Inflammatory macrophage treated with lipopolysaccharide for 1 hour (primary cell): ENCODE measurements around the gene MTRF1.
"Not testable (repeated sequence)": the region's sequence is repeated elsewhere in the genome, so short reads cannot be mapped to it uniquely, and the experiment has no call there.

ENCODE experiments used
- DNase-seq, 2 donors: peaks; one replicate each; pipeline ENCODE4 v3.0.0-alpha.2; 2020 to 2022

Gene MTRF1

GRCh38 chr13:41220401-41220800 lies 43.0 kb downstream of the MTRF1 start:
- DNase-seq: no peak

DNA sequence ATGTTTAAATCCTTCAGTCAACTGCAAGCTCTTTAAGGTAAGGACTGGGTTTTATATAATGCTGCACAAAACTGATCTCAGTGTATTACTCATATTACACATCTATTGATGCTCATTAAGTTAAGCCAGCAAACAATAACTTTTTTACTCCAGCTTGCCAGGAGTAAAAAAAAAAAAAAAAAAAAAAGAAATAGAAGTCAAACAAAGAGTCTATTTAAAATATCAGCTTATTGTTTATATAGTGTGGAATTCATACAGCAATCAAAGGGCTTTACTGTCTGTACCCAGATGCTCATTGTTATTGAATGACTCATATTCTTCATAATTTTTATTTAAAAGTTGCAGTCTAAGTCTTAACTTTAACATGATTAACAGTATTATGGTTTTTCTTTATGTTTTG lies 47.2 kb downstream of the MTRF1 start:
- DNase-seq: no peak

- no peak for DNase-seq
These were observed 49.5 kb downstream of the MTRF1 start for GRCh38 chr13:41213919-41214318.

GRCh38 chr13:41213316-41213715 lies 50.1 kb downstream of the MTRF1 start:
- no peak for DNase-seq

DNA sequence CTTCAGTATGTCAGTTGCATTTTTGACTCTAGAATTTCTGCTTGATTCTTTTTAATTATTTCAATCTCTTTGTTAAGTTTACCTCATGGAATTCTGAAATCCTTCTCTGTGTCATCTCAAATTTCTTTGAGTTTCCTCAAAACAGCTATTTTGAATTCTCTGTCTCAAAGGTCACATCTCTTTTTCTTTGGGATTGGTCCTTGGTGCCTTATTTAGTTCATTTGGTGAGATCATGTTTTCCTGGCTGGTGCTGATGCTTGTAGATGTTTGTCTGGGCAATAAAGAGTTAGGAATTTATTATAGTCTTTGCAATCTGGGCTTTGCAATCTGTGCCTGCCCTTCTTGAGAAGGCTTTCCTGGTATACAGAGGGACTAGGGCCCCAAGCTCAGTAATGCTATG lies 50.5 kb downstream of the MTRF1 start:
- DNase-seq: no peak

GRCh38 chr13:41211062-41211461 lies 52.3 kb downstream of the MTRF1 start:
- DNase-seq: no peak

DNA sequence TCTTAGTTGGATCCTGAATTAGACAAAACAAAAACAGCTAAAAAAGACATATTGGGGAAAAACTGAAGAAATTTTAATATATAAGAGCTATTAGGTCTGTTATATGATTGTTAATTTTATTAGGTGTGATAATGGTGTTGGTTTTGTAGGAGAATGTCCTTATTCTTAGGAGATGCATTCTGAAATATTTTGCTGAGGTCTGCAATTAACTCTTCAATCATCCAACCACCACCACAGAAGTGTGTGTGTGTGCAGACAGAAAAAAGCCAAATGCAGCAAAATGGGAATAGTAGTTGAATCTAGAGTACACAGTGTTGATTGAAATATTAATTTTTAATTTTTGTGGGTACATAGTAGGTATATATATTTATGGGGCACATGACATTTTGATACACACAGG lies 56.9 kb downstream of the MTRF1 start:
- no peak for DNase-seq

GRCh38 chr13:41203810-41204209 lies 59.6 kb downstream of the MTRF1 start:
- DNase-seq: no peak

DNA sequence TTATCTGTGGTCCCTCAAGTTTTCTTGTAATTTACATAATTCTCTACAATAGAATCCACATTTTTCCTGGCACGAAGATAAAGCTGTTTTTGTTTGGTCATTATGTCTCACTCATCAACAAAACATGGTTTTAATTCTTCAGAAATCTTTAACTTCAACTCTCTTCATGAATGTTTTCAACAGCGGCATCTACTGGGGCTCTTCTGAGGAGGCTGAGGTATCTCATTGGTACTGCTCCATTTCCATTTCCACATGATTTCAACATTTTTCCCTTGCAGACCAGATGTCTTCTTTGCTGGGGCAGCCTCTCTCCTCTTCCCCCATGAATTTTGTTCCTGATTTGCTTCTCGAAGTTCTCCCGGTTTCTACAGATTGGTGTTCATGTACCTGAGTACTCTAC lies 63.2 kb downstream of the MTRF1 start:
- DNase-seq: no peak

DNA sequence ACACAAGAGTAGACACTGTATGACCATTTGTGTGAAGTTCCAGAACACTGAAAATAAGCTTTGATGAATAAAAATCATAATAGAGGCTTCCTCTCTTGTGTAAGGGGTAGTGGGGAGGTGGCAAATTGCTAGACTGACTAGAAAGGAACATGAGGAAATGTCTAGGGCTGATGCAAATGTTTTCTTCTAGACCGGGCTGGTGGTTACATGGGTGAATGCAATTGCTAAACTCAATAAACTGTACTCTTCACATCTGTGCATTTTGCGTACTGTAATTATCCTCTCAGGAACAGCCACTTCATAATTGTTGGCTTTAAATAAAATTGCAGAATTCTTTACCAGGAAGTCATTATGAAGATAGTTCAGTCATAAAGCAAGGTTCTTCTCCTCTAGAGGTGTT lies 63.9 kb downstream of the MTRF1 start:
- peak in 1 of 2 donors; percentile 2 for DNase-seq

DNA sequence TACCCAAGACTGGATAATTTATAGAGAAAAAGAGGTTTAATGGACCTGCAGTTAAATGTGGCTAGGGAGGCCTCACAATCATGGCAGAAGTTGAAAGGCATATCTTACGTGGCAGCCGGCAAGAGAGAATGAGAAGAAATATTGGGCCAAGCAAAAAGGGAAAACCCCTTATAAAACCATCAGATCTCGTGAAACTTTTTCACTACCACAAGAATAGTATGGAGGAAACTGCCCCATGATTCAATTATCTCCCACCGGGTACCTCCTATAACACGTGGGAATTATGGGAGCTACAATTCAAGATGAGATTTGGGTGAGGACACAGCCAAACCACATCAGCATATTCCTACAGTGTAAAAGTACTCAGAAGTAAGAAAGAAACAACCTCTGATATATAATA lies 64.3 kb downstream of the MTRF1 start:
- no peak for DNase-seq

DNA sequence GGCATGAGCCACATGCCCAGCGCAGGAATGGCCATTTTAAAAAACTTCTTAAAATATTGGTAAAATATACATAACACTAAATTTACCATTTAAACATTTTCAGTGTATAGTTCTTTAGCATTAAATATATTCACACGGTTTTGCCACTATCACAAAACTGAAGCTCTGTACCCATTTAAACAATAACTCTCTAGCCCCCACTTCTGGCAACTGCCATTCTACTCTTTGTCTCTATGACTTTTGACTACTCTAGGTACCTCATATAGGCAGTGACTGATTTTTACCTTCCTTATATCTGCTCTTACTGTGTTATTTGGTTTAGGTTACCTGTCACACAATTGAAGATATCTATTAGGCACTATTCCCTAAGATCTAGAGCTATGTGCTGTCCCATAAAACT lies 66.8 kb downstream of the MTRF1 start:
- peak; percentile 10 to 18 for DNase-seq

- DNase-seq: no peak
These were observed 67.4 kb downstream of the MTRF1 start for GRCh38 chr13:41196011-41196410.

GRCh38 chr13:41193919-41194824 lies 69.2 kb downstream of the MTRF1 start, which contains the start of gene KBTBD7:
Gene KBTBD7, minus strand, starts transcription at chr13:41194569. Its CDS starts 312 bp downstream, at chr13:41194257.
- DNase-seq: peak; percentile 94 to 95

GRCh38 chr13:41193469-41193868 lies 69.9 kb downstream of the MTRF1 start:
- no peak for DNase-seq

GRCh38 chr13:41188584-41188983 lies 74.8 kb downstream of the MTRF1 start:
- no peak for DNase-seq

GRCh38 chr13:41186481-41186880 lies 76.9 kb downstream of the MTRF1 start:
- no peak for DNase-seq

DNA sequence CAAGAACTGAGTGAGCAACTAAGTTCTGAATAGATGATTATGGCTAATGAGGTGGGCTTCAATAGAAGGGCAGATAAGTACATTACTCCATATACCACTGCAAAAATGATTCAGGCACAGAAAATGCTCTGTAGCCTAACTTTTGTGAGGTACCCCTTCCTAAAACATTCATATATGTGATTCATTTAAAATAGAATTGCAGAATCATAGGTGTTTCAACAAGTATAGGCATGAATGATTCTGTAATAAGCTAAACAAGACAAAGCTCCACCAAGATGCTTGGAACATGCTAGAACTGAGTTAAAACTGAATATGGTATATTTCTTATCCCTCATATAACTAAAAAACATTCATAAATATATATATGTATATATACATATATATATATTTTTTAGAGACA lies 81.1 kb downstream of the MTRF1 start:
- DNase-seq: no peak

DNA sequence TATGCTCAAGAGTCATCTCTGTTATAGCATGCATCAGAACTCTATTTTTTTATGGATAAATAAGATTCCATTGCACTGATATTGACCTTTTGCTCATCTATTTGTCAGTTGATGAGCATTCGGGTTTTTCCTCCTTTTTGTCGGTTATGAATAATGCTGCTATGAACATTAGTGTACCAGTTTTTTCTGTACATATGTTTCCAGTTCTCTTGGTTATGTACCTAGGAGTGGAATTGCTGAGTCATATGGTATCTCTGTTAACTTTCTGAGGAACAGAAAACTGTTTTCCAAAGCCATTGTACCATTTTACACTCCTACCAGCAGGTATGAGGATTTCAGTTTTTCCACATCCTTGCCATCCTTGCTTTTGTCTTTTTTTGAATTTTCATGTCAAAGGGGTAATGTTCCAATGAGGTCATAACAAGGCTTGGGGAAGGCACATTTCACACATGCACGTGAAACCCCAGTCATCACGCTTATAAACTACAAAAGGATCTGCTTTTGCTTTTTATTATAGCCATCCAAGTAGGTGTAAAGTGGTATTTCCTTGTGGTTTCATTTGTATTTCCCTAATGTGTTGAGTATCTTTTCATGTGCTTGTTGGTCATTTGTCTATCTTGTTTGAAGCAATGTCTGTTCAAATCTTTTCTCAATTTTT lies 83.7 kb downstream of the MTRF1 start:
- DNase-seq: peak in 1 of 2 donors; percentile 15

- peak; percentile 43 to 46 for DNase-seq
These were observed 85.3 kb downstream of the MTRF1 start for GRCh38 chr13:41178040-41178439.

DNA sequence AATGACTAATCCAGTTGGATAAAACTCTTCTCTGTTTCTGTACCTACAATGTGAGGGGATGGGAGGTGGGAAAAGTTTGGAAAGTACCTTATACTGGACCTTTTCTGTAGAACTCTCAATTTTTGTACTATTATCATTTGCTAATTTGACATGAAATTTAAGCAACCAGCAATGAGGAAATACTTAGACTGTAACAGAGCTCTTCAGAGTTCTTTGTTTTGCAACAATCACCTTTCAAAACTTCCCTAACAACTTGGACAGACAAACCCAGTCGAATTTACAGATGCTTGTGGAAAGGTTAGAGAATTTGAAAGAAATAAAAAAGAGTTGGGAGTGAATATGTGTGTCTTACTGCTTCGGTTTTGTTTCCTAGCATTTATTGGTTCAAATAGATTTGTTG lies 85.8 kb downstream of the MTRF1 start:
- DNase-seq: peak; percentile 74

GRCh38 chr13:41175576-41175975 lies 87.8 kb downstream of the MTRF1 start:
- not testable (repeated sequence) for DNase-seq
